ENCODE data around the gene GALNT16.

Gene GALNT16

GRCh38 chr14:69358966-69359365 is 99.0 kb downstream of the GALNT16 start:
- POLR2A ChIA-PET: no interaction called here
- no peak overlapping the region for H3K27ac ChIP-seq (ENCODE audit: insufficient read depth in 1 of 2, low read depth in 1 of 2, low read length in 2 of 2, poor library complexity in 1 of 2, severe bottlenecking in 2 of 2)
- WGBS (ENCODE audit: insufficient coverage): no CpG with 5 or more reads among the region's 3 CpGs
- no peaks in the 10 kb centered on the region for H3K9me3 ChIP-seq (ENCODE audit: control extremely low read depth in 1 of 5, control insufficient read depth in 4 of 5, insufficient read depth in 2 of 5, low read depth in 1 of 5, low read length in 4 of 5)
- H3K27me3 ChIP-seq (replicated peaks in 2 of 5; ENCODE audit: control insufficient read depth in 4 of 5, insufficient read depth in 5 of 5, low read length in 4 of 5): no peaks in the 10 kb centered on the region
- peaks cover 0 to 9% (median 0%) of the 10 kb centered on the region in 4 experiments for H3K4me1 ChIP-seq (ENCODE audit: control extremely low read depth in 1 of 4, control insufficient read depth in 4 of 4, insufficient read depth in 4 of 4, low read length in 3 of 4)
- no peak overlapping the region for H3K4me3 ChIP-seq (ENCODE audit: control insufficient read depth in 1 of 7, extremely low read depth in 1 of 7, insufficient read depth in 4 of 7, low read depth in 2 of 7, low read length in 6 of 7)
- H3K36me3 ChIP-seq (ENCODE audit: control insufficient read depth in 4 of 4, insufficient read depth in 4 of 4, low read length in 3 of 4): no peaks in the 10 kb centered on the region
- DNase-seq: no peak
- CTCF ChIA-PET: interaction anchor here (2.0 kb wide), 1 partner anchor 11 kb away, joined by 6 read pairs; no protein-coding TSS in a partner anchor

- H3K4me3 ChIP-seq (ENCODE audit: control insufficient read depth in 1 of 7, extremely low read depth in 1 of 7, insufficient read depth in 4 of 7, low read depth in 2 of 7, low read length in 6 of 7): no peak overlapping the region
- WGBS (ENCODE audit: insufficient coverage): 50% methylated on average over 2 of the region's 7 CpGs
- ChIA-PET CTCF (interaction anchor here (0.7 to 1.1 kb wide), 2 partner anchors 33 to 118 kb away, joined by 3 to 4 read pairs; no protein-coding TSS in a partner anchor), POLR2A (no interaction called here)
- H3K36me3 ChIP-seq (ENCODE audit: control insufficient read depth in 4 of 4, insufficient read depth in 4 of 4, low read length in 3 of 4): no peaks in the 10 kb centered on the region
- no peaks in the 10 kb centered on the region for H3K9me3 ChIP-seq (ENCODE audit: control extremely low read depth in 1 of 5, control insufficient read depth in 4 of 5, insufficient read depth in 2 of 5, low read depth in 1 of 5, low read length in 4 of 5)
- peaks cover 0 to 5% (median 0%) of the 10 kb centered on the region in 4 experiments for H3K4me1 ChIP-seq (ENCODE audit: control extremely low read depth in 1 of 4, control insufficient read depth in 4 of 4, insufficient read depth in 4 of 4, low read length in 3 of 4)
- no peaks in the 10 kb centered on the region for H3K27me3 ChIP-seq (replicated peaks in 2 of 5; ENCODE audit: control insufficient read depth in 4 of 5, insufficient read depth in 5 of 5, low read length in 4 of 5)
- H3K27ac ChIP-seq (ENCODE audit: insufficient read depth in 1 of 2, low read depth in 1 of 2, low read length in 2 of 2, poor library complexity in 1 of 2, severe bottlenecking in 2 of 2): no peak overlapping the region
- DNase-seq: peak in 2 of 3 donors; percentile 55 to 67
These were observed 100.6 kb downstream of the GALNT16 start for GRCh38 chr14:69360438-69361108.

GRCh38 chr14:69363055-69363454 is 103.1 kb downstream of the GALNT16 start:
- POLR2A ChIA-PET: no interaction called here
- 79% methylated on average over 5 of the region's 9 CpGs for WGBS (ENCODE audit: insufficient coverage)
- no peaks in the 10 kb centered on the region for H3K27me3 ChIP-seq (replicated peaks in 2 of 5; ENCODE audit: control insufficient read depth in 4 of 5, insufficient read depth in 5 of 5, low read length in 4 of 5)
- H3K4me1 ChIP-seq (ENCODE audit: control extremely low read depth in 1 of 4, control insufficient read depth in 4 of 4, insufficient read depth in 4 of 4, low read length in 3 of 4): peaks cover 0 to 5% (median 0%) of the 10 kb centered on the region in 4 experiments
- CTCF ChIA-PET: interaction anchor here (1.1 to 1.5 kb wide), 3 partner anchors 120 to 211 kb away, joined by 3 read pairs; no protein-coding TSS in a partner anchor
- no peak overlapping the region for H3K27ac ChIP-seq (ENCODE audit: insufficient read depth in 1 of 2, low read depth in 1 of 2, low read length in 2 of 2, poor library complexity in 1 of 2, severe bottlenecking in 2 of 2)
- no peak overlapping the region for H3K4me3 ChIP-seq (ENCODE audit: control insufficient read depth in 1 of 7, extremely low read depth in 1 of 7, insufficient read depth in 4 of 7, low read depth in 2 of 7, low read length in 6 of 7)
- H3K9me3 ChIP-seq (ENCODE audit: control extremely low read depth in 1 of 5, control insufficient read depth in 4 of 5, insufficient read depth in 2 of 5, low read depth in 1 of 5, low read length in 4 of 5): no peaks in the 10 kb centered on the region
- H3K36me3 ChIP-seq (ENCODE audit: control insufficient read depth in 4 of 4, insufficient read depth in 4 of 4, low read length in 3 of 4): no peaks in the 10 kb centered on the region
- DNase-seq: no peak

- H3K4me3 ChIP-seq (ENCODE audit: control insufficient read depth in 1 of 7, extremely low read depth in 1 of 7, insufficient read depth in 4 of 7, low read depth in 2 of 7, low read length in 6 of 7): no peak overlapping the region
- no peaks in the 10 kb centered on the region for H3K27me3 ChIP-seq (replicated peaks in 2 of 5; ENCODE audit: control insufficient read depth in 4 of 5, insufficient read depth in 5 of 5, low read length in 4 of 5)
- DNase-seq: no peak
- no peaks in the 10 kb centered on the region for H3K9me3 ChIP-seq (ENCODE audit: control extremely low read depth in 1 of 5, control insufficient read depth in 4 of 5, insufficient read depth in 2 of 5, low read depth in 1 of 5, low read length in 4 of 5)
- POLR2A ChIA-PET: no interaction called here
- whole genome bisulfite sequencing (ENCODE audit: insufficient coverage): 93% methylated on average over 4 of the region's 4 CpGs
- H3K4me1 ChIP-seq (ENCODE audit: control extremely low read depth in 1 of 4, control insufficient read depth in 4 of 4, insufficient read depth in 4 of 4, low read length in 3 of 4): peaks cover 0 to 5% (median 0%) of the 10 kb centered on the region in 4 experiments
- no peaks in the 10 kb centered on the region for H3K36me3 ChIP-seq (ENCODE audit: control insufficient read depth in 4 of 4, insufficient read depth in 4 of 4, low read length in 3 of 4)
- H3K27ac ChIP-seq (ENCODE audit: insufficient read depth in 1 of 2, low read depth in 1 of 2, low read length in 2 of 2, poor library complexity in 1 of 2, severe bottlenecking in 2 of 2): no peak overlapping the region
- CTCF ChIA-PET: no interaction called here
These were observed 104.0 kb downstream of the GALNT16 start for GRCh38 chr14:69363964-69364363.

- ChIA-PET CTCF (no interaction called here), POLR2A (no interaction called here)
- Histone ChIP-seq H3K27me3 (replicated peaks in 2 of 5; ENCODE audit: control insufficient read depth in 4 of 5, insufficient read depth in 5 of 5, low read length in 4 of 5) (no peaks in the 10 kb centered on the region), H3K36me3 (ENCODE audit: control insufficient read depth in 4 of 4, insufficient read depth in 4 of 4, low read length in 3 of 4) (no peaks in the 10 kb centered on the region), H3K4me1 (ENCODE audit: control extremely low read depth in 1 of 4, control insufficient read depth in 4 of 4, insufficient read depth in 4 of 4, low read length in 3 of 4) (peaks cover 0 to 5% (median 0%) of the 10 kb centered on the region in 4 experiments), H3K27ac (ENCODE audit: insufficient read depth in 1 of 2, low read depth in 1 of 2, low read length in 2 of 2, poor library complexity in 1 of 2, severe bottlenecking in 2 of 2) (no peak overlapping the region), H3K4me3 (ENCODE audit: control insufficient read depth in 1 of 7, extremely low read depth in 1 of 7, insufficient read depth in 4 of 7, low read depth in 2 of 7, low read length in 6 of 7) (no peak overlapping the region), H3K9me3 (ENCODE audit: control extremely low read depth in 1 of 5, control insufficient read depth in 4 of 5, insufficient read depth in 2 of 5, low read depth in 1 of 5, low read length in 4 of 5) (no peaks in the 10 kb centered on the region)
- WGBS (ENCODE audit: insufficient coverage): 100% methylated on average over 1 of the region's 2 CpGs
- no peak for DNase-seq
These were observed 104.4 kb downstream of the GALNT16 start for GRCh38 chr14:69364378-69364777.

GRCh38 chr14:69366069-69366468 is 106.1 kb downstream of the GALNT16 start:
- Histone ChIP-seq H3K9me3 (ENCODE audit: control extremely low read depth in 1 of 5, control insufficient read depth in 4 of 5, insufficient read depth in 2 of 5, low read depth in 1 of 5, low read length in 4 of 5) (no peaks in the 10 kb centered on the region), H3K27me3 (replicated peaks in 2 of 5; ENCODE audit: control insufficient read depth in 4 of 5, insufficient read depth in 5 of 5, low read length in 4 of 5) (no peaks in the 10 kb centered on the region), H3K36me3 (ENCODE audit: control insufficient read depth in 4 of 4, insufficient read depth in 4 of 4, low read length in 3 of 4) (no peaks in the 10 kb centered on the region), H3K4me3 (ENCODE audit: control insufficient read depth in 1 of 7, extremely low read depth in 1 of 7, insufficient read depth in 4 of 7, low read depth in 2 of 7, low read length in 6 of 7) (no peak overlapping the region), H3K4me1 (ENCODE audit: control extremely low read depth in 1 of 4, control insufficient read depth in 4 of 4, insufficient read depth in 4 of 4, low read length in 3 of 4) (peaks cover 0 to under 1% (median 0%) of the 10 kb centered on the region in 4 experiments), H3K27ac (ENCODE audit: insufficient read depth in 1 of 2, low read depth in 1 of 2, low read length in 2 of 2, poor library complexity in 1 of 2, severe bottlenecking in 2 of 2) (no peak overlapping the region)
- ChIA-PET POLR2A (interaction anchor here (0.6 kb wide), 1 partner anchor 44 kb away, joined by 3 read pairs; no protein-coding TSS in a partner anchor), CTCF (interaction anchor here (1.5 kb wide), 2 partner anchors 13 to 14 kb away, joined by 3 to 5 read pairs; no protein-coding TSS in a partner anchor)
- 90% methylated on average over 2 of the region's 3 CpGs for WGBS (ENCODE audit: insufficient coverage)
- DNase-seq: no peak

GRCh38 chr14:69366761-69367160 is 106.8 kb downstream of the GALNT16 start:
- ChIA-PET POLR2A (no interaction called here), CTCF (interaction anchor here (1.5 kb wide), 1 partner anchor 13 kb away, joined by 5 read pairs; no protein-coding TSS in a partner anchor)
- WGBS (ENCODE audit: insufficient coverage): 100% methylated on average over 3 of the region's 4 CpGs
- no peak for DNase-seq
- no peaks in the 10 kb centered on the region for H3K36me3 ChIP-seq (ENCODE audit: control insufficient read depth in 4 of 4, insufficient read depth in 4 of 4, low read length in 3 of 4)
- H3K4me3 ChIP-seq (ENCODE audit: control insufficient read depth in 1 of 7, extremely low read depth in 1 of 7, insufficient read depth in 4 of 7, low read depth in 2 of 7, low read length in 6 of 7): no peak overlapping the region
- H3K9me3 ChIP-seq (ENCODE audit: control extremely low read depth in 1 of 5, control insufficient read depth in 4 of 5, insufficient read depth in 2 of 5, low read depth in 1 of 5, low read length in 4 of 5): no peaks in the 10 kb centered on the region
- H3K27ac ChIP-seq (ENCODE audit: insufficient read depth in 1 of 2, low read depth in 1 of 2, low read length in 2 of 2, poor library complexity in 1 of 2, severe bottlenecking in 2 of 2): no peak overlapping the region
- no peaks in the 10 kb centered on the region for H3K27me3 ChIP-seq (replicated peaks in 2 of 5; ENCODE audit: control insufficient read depth in 4 of 5, insufficient read depth in 5 of 5, low read length in 4 of 5)
- H3K4me1 ChIP-seq (ENCODE audit: control extremely low read depth in 1 of 4, control insufficient read depth in 4 of 4, insufficient read depth in 4 of 4, low read length in 3 of 4): no peaks in the 10 kb centered on the region
